Progenitor cell of endocrine pancreas (in vitro differentiated cells): ENCODE data around the gene CCDC141. TPM values are rescaled to one million over a fixed set of nuclear protein-coding genes. Genes with fewer than 3 reads are reported as not detected.

ENCODE experiments used
- DNase-seq: peaks from one replicate; pipeline ENCODE4 v3.0.0; 2021; ENCODE audit warnings: low spot score; ENCODE audit not compliant: unreplicated experiment
- H3K27ac Mint-ChIP-seq: 2 replicates; pipeline ENCODE4 v1.8.0; 2021; ENCODE audit warnings: mild to moderate bottlenecking, moderate library complexity, mixed read lengths
- H3K27me3 Mint-ChIP-seq: 2 replicates; pipeline ENCODE4 v1.8.0; 2021; ENCODE audit warnings: mixed read lengths
- H3K36me3 Mint-ChIP-seq: 2 replicates; pipeline ENCODE4 v1.8.0; 2022; ENCODE audit warnings: mixed read lengths; ENCODE audit not compliant: insufficient read depth
- H3K4me1 Mint-ChIP-seq: 2 replicates; pipeline ENCODE4 v1.8.0; 2021; ENCODE audit warnings: low read depth, mixed read lengths
- H3K4me3 Mint-ChIP-seq: 2 replicates; pipeline ENCODE4 v1.8.0; 2021; ENCODE audit warnings: low read depth, mild to moderate bottlenecking, moderate library complexity, mixed read lengths
- H3K9me3 Mint-ChIP-seq: 2 replicates; pipeline ENCODE4 v1.8.0; 2021; ENCODE audit warnings: low read depth, mixed read lengths
- CTCF ChIP-seq: fragments of 200-600 bp; sonication (generic); IDR thresholded peaks from one replicate; pipeline ENCODE4 v1.5.0; 2021; ENCODE audit warnings: antibody characterized with exemption, mild to moderate bottlenecking; ENCODE audit not compliant: unreplicated experiment
- total RNA-seq: library from RNA; stranded (reverse); gene quantifications from 2 replicates; pipeline ENCODE4 v1.2.1, GENCODE V29; 2021

Gene CCDC141
- total RNA-seq, 1 donor from 2014 or later: 14.8 TPM

DNA sequence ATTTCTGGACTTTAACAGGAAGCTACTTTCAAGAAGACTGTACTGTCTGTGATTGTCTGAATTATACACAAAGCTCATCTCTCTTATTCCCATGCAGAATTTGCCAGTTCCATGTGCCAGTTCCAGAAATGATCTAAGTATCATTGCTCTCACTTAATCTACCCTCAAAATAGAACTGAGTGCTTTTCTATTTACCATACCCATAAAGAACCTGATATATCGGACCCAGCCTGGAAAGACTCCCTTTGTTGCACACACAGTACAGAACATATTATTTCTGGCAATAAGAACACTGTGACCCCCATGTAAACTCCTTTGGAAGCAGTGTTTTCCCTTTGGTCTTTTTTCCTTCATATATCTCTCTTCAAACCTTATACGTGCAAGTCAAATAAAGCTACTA lies 140.4 kb downstream of the CCDC141 start:
- peaks cover 12% of the 10 kb centered on the region for H3K4me1 Mint-ChIP-seq
- no peak for DNase-seq
- H3K27ac Mint-ChIP-seq: peak overlapping the region; percentile 47
- H3K36me3 Mint-ChIP-seq: peaks cover 4% of the 10 kb centered on the region
- no peaks in the 10 kb centered on the region for H3K27me3 Mint-ChIP-seq
- no peaks in the 10 kb centered on the region for H3K9me3 Mint-ChIP-seq
- no peak for TF ChIP-seq CTCF
- no peak overlapping the region for H3K4me3 Mint-ChIP-seq

GRCh38 chr2:178908810-178909209 lies 141.1 kb downstream of the CCDC141 start:
- TF ChIP-seq CTCF: no peak
- Mint-ChIP-seq H3K27ac (no peak overlapping the region), H3K4me1 (peaks cover 11% of the 10 kb centered on the region), H3K36me3 (peaks cover 8% of the 10 kb centered on the region), H3K4me3 (no peak overlapping the region), H3K27me3 (no peaks in the 10 kb centered on the region), H3K9me3 (no peaks in the 10 kb centered on the region)
- no peak for DNase-seq

DNA sequence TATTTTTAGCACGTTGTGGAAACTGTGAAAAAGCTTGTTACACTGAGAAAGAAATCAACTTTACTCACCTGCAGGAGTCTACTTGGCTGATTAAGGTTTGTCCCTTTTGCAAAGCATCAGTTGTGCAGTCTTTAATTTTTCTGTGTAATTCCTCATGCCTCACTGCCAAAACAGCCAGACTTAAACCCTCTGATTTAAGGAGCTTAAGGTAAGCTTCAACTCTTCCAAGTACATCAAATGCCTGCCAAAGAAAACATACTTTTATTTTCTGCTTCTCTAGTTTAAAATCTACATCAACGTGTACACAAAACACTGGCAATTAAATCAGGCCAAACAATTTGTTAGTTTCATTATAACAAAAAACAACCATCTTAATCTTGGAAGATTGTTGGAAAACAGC lies 144.7 kb downstream of the CCDC141 start:
- Mint-ChIP-seq H3K36me3 (peaks cover 9% of the 10 kb centered on the region), H3K4me1 (peaks cover 9% of the 10 kb centered on the region), H3K4me3 (no peak overlapping the region), H3K9me3 (no peaks in the 10 kb centered on the region), H3K27ac (no peak overlapping the region), H3K27me3 (no peaks in the 10 kb centered on the region)
- DNase-seq: no peak
- no peak for TF ChIP-seq CTCF

- TF ChIP-seq CTCF: no peak
- no peak for DNase-seq
- Mint-ChIP-seq H3K27me3 (no peaks in the 10 kb centered on the region), H3K4me1 (peaks cover 5% of the 10 kb centered on the region), H3K9me3 (no peaks in the 10 kb centered on the region), H3K36me3 (peaks cover 6% of the 10 kb centered on the region), H3K4me3 (no peak overlapping the region), H3K27ac (no peak overlapping the region)
Observed at GRCh38 chr2:178899656-178900055, 150.3 kb downstream of the CCDC141 start.

- no peaks in the 10 kb centered on the region for H3K27me3 Mint-ChIP-seq
- no peaks in the 10 kb centered on the region for H3K9me3 Mint-ChIP-seq
- DNase-seq: no peak
- no peak overlapping the region for H3K27ac Mint-ChIP-seq
- H3K36me3 Mint-ChIP-seq: no peaks in the 10 kb centered on the region
- peaks cover 23% of the 10 kb centered on the region for H3K4me1 Mint-ChIP-seq
- H3K4me3 Mint-ChIP-seq: no peak overlapping the region
- no peak for TF ChIP-seq CTCF
Observed at GRCh38 chr2:178895872-178896271, 154.1 kb downstream of the CCDC141 start.
